Measurements from ENCODE around the gene ACTN4.

- no peak for TF ChIP-seq EZH2 (IDR thresholded peaks at IDR 0.05; ENCODE audit: borderline replicate concordance, low read length)
- no peak for TF ChIP-seq CTCF (conservative IDR thresholded peaks at IDR 0.05 in 1 of 2, IDR thresholded peaks at IDR 0.05 in 1 of 2; ENCODE audit: extremely low read depth in 1 of 2, insufficient read depth in 1 of 2, low read depth in 1 of 2, low read length in 2 of 2)
These were observed 45.3 kb downstream of the ACTN4 start for GRCh38 chr19:38692458-38693379.

All from mammary epithelial cell (primary cell).